Measurements from ENCODE around the gene METAP1.
"Not testable (repeated sequence)": the region's sequence is repeated elsewhere in the genome, so short reads cannot be mapped to it uniquely, and the experiment has no call there.

The METAP1 gene

GRCh38 chr4:99099814-99100213 lies 104.3 kb downstream of the METAP1 start:
- DNase-seq (ENCODE audit: low read depth in 2 of 2), result not testable (repeated sequence)

- no peak for DNase-seq (ENCODE audit: low read depth in 2 of 2)
These were observed 105.4 kb downstream of the METAP1 start for GRCh38 chr4:99100876-99101275.

- no peak for DNase-seq (ENCODE audit: low read depth in 2 of 2)
These were observed 107.1 kb downstream of the METAP1 start for GRCh38 chr4:99102634-99103033.

- no peak for DNase-seq (ENCODE audit: low read depth in 2 of 2)
These were observed 107.6 kb downstream of the METAP1 start for GRCh38 chr4:99103166-99103565.

GRCh38 chr4:99104153-99104552 lies 108.6 kb downstream of the METAP1 start:
- DNase-seq (ENCODE audit: low read depth in 2 of 2), result no peak

GRCh38 chr4:99109286-99109685 lies 113.8 kb downstream of the METAP1 start:
- DNase-seq (ENCODE audit: low read depth in 2 of 2), result not testable (repeated sequence)
